Neutrophil (primary cell): ENCODE data around the gene SSR3.

ENCODE experiments used
- H3K27ac ChIP-seq: fragments of 200-600 bp; sonication (generic); 2 replicates; pipeline ENCODE4 v1.5.1; 2016; ENCODE audit warnings: mild to moderate bottlenecking, moderate library complexity
- H3K27me3 ChIP-seq: fragments of 200-600 bp; sonication (generic); 2 replicates; pipeline ENCODE4 v1.6.0; 2016; ENCODE audit warnings: mild to moderate bottlenecking
- H3K36me3 ChIP-seq: fragments of 200-600 bp; sonication (generic); 2 replicates; pipeline ENCODE4 v1.5.1; 2017
- H3K4me1 ChIP-seq, 2 experiments: fragments of 200-600 bp in 1 of 2; sonication (generic) in 1 of 2; 1 replicate in 1 of 2; 2 replicates in 1 of 2; pipeline versions ENCODE4 v1.5.1 to v1.6.1; 2013 to 2016; ENCODE audit warnings: low read depth in 1 of 2, low read length in 1 of 2, mild to moderate bottlenecking in 1 of 2, moderate library complexity in 1 of 2; ENCODE audit not compliant: control insufficient read depth in 1 of 2, insufficient read depth in 1 of 2
- H3K4me3 ChIP-seq, 2 experiments: fragments of 200-600 bp in 1 of 2; sonication (generic) in 1 of 2; 1 replicate in 1 of 2; 2 replicates in 1 of 2; pipeline ENCODE4 v1.5.1; 2013 to 2016; ENCODE audit warnings: low read depth in 1 of 2, low read length in 1 of 2, mild to moderate bottlenecking in 1 of 2, moderate library complexity in 1 of 2
- H3K9me3 ChIP-seq: fragments of 200-600 bp; sonication (generic); 2 replicates; pipeline ENCODE4 v1.5.1; 2016
- TF ChIP-seq, protein P1 (sequence below): fragments of 200-600 bp; sonication (generic); IDR thresholded peaks from 2 replicates; pipeline ENCODE4 v1.5.1; 2016; ENCODE audit warnings: antibody characterized with exemption

The SSR3 gene

GRCh38 chr3:156581954-156582353, 27.0 kb upstream of the SSR3 start:
- H3K27me3 ChIP-seq, result no peaks in the 10 kb centered on the region
- H3K27ac ChIP-seq, result no peak overlapping the region
- no peak overlapping the region for H3K4me3 ChIP-seq
- H3K4me1 ChIP-seq, result peaks cover 18 to 27% of the 10 kb centered on the region in 2 experiments
- no peaks in the 10 kb centered on the region for H3K36me3 ChIP-seq
- no peaks in the 10 kb centered on the region for H3K9me3 ChIP-seq
- TF ChIP-seq, protein P1, sequence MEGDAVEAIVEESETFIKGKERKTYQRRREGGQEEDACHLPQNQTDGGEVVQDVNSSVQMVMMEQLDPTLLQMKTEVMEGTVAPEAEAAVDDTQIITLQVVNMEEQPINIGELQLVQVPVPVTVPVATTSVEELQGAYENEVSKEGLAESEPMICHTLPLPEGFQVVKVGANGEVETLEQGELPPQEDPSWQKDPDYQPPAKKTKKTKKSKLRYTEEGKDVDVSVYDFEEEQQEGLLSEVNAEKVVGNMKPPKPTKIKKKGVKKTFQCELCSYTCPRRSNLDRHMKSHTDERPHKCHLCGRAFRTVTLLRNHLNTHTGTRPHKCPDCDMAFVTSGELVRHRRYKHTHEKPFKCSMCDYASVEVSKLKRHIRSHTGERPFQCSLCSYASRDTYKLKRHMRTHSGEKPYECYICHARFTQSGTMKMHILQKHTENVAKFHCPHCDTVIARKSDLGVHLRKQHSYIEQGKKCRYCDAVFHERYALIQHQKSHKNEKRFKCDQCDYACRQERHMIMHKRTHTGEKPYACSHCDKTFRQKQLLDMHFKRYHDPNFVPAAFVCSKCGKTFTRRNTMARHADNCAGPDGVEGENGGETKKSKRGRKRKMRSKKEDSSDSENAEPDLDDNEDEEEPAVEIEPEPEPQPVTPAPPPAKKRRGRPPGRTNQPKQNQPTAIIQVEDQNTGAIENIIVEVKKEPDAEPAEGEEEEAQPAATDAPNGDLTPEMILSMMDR, result no peak

GRCh38 chr3:156581033-156581432, 26.1 kb upstream of the SSR3 start:
- no peaks in the 10 kb centered on the region for H3K36me3 ChIP-seq
- H3K4me3 ChIP-seq, result no peak overlapping the region
- no peaks in the 10 kb centered on the region for H3K9me3 ChIP-seq
- no peaks in the 10 kb centered on the region for H3K27me3 ChIP-seq
- H3K27ac ChIP-seq, result no peak overlapping the region
- peaks cover 9 to 18% of the 10 kb centered on the region in 2 experiments for H3K4me1 ChIP-seq
- TF ChIP-seq, protein P1, result no peak

DNA sequence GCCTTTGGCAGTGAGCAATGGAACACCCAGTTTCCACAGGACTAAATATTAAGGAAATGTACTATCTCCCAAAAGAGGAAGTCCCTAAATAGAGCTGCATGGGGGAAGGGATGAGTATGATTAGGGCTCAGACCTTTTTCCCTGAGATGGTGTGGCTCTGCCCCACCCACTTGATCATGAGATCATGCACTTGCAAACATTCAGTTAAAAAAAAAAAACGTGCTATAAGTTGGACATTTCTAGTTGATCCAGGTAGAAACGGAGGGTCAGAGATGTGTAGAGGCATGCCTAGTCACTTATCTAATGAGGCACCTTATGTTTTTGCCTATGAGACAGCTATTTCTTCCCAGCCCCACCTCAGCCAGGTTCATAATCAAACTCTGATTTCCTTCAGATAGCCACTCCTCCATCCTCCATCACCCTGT, 24.5 kb upstream of the SSR3 start:
- TF ChIP-seq, protein P1, result no peak

GRCh38 chr3:156577736-156578135, 22.8 kb upstream of the SSR3 start:
- Histone ChIP-seq H3K36me3 (no peaks in the 10 kb centered on the region), H3K9me3 (no peaks in the 10 kb centered on the region), H3K4me1 (peaks cover 0 to 8% of the 10 kb centered on the region in 2 experiments), H3K4me3 (no peak overlapping the region), H3K27me3 (no peaks in the 10 kb centered on the region), H3K27ac (no peak overlapping the region)
- TF ChIP-seq, protein P1, result no peak

More for the DNA sequence above, 24.5 kb upstream of the SSR3 start:
- Histone ChIP-seq H3K9me3 (no peaks in the 10 kb centered on the region), H3K27ac (no peak overlapping the region), H3K27me3 (no peaks in the 10 kb centered on the region), H3K4me3 (no peak overlapping the region), H3K36me3 (no peaks in the 10 kb centered on the region), H3K4me1 (peaks cover 8 to 15% of the 10 kb centered on the region in 2 experiments)

GRCh38 chr3:156576651-156577348, 21.9 kb upstream of the SSR3 start:
- Histone ChIP-seq H3K36me3 (no peaks in the 10 kb centered on the region), H3K27me3 (no peaks in the 10 kb centered on the region), H3K27ac (no peak overlapping the region), H3K9me3 (no peaks in the 10 kb centered on the region), H3K4me3 (no peak overlapping the region), H3K4me1 (peaks cover 0 to 8% of the 10 kb centered on the region in 2 experiments)
- TF ChIP-seq, protein P1, result no peak
